ENCODE measurements around the gene IGLL1.

Gene IGLL1

GRCh38 chr22:23571486-23571885 lies 8.6 kb downstream of the IGLL1 start:
- DNase-seq (ENCODE audit: low read depth), result no peak
- no peak overlapping the region for H3K4me3 ChIP-seq (ENCODE audit: low read depth, low read length)
- no peak for TF ChIP-seq CTCF (IDR thresholded peaks at IDR 0.05; ENCODE audit: insufficient read depth, low read depth, low read length, missing control alignments)

- no peak overlapping the region for H3K4me3 ChIP-seq (ENCODE audit: low read depth, low read length)
- DNase-seq (ENCODE audit: low read depth), result no peak
- no peak for TF ChIP-seq CTCF (IDR thresholded peaks at IDR 0.05; ENCODE audit: insufficient read depth, low read depth, low read length, missing control alignments)
Measured at GRCh38 chr22:23570681-23571080, 9.4 kb downstream of the IGLL1 start.

GRCh38 chr22:23569716-23570115 lies 10.4 kb downstream of the IGLL1 start:
- no peak for TF ChIP-seq CTCF (IDR thresholded peaks at IDR 0.05; ENCODE audit: insufficient read depth, low read depth, low read length, missing control alignments)

GRCh38 chr22:23569291-23569690 lies 10.8 kb downstream of the IGLL1 start:
- H3K4me3 ChIP-seq (ENCODE audit: low read depth, low read length), result no peak overlapping the region
- no peak for DNase-seq (ENCODE audit: low read depth)
- no peak for TF ChIP-seq CTCF (IDR thresholded peaks at IDR 0.05; ENCODE audit: insufficient read depth, low read depth, low read length, missing control alignments)

More at GRCh38 chr22:23569716-23570115, 10.4 kb downstream of the IGLL1 start:
- no peak for DNase-seq (ENCODE audit: low read depth)
- no peak overlapping the region for H3K4me3 ChIP-seq (ENCODE audit: low read depth, low read length)

- no peak for DNase-seq (ENCODE audit: low read depth)
- no peak for TF ChIP-seq CTCF (IDR thresholded peaks at IDR 0.05; ENCODE audit: insufficient read depth, low read depth, low read length, missing control alignments)
- no peak overlapping the region for H3K4me3 ChIP-seq (ENCODE audit: low read depth, low read length)
Measured at GRCh38 chr22:23566705-23567475, 13.2 kb downstream of the IGLL1 start.

- no peak for DNase-seq (ENCODE audit: low read depth)
- H3K4me3 ChIP-seq (ENCODE audit: low read depth, low read length), result no peak overlapping the region
- no peak for TF ChIP-seq CTCF (IDR thresholded peaks at IDR 0.05; ENCODE audit: insufficient read depth, low read depth, low read length, missing control alignments)
Measured at GRCh38 chr22:23565915-23566704, 14.0 kb downstream of the IGLL1 start.

Data from GM12865 (cell line).